Effector memory CD4-positive, alpha-beta T cell (primary cell): ENCODE measurements around the gene LRRC4C.

Experiments
- DNase-seq, 3 donors: peaks; one replicate each; pipeline ENCODE4 v3.0.0-alpha.2; 2020
- H3K27ac ChIP-seq: 2 replicates; pipeline ENCODE4 v1.7.0; 2013; ENCODE audit warnings: mild to moderate bottlenecking, low read length, moderate library complexity; ENCODE audit not compliant: insufficient read depth, poor library complexity, severe bottlenecking
- H3K27me3 ChIP-seq: replicated peaks from 2 replicates; pipeline ENCODE4 v1.7.0; 2013; ENCODE audit warnings: mild to moderate bottlenecking, low read length; ENCODE audit not compliant: insufficient read depth, control insufficient read depth, poor library complexity, severe bottlenecking
- H3K36me3 ChIP-seq: 2 replicates; pipeline ENCODE4 v1.7.0; 2013; ENCODE audit warnings: mild to moderate bottlenecking, low read length, moderate library complexity; ENCODE audit not compliant: control insufficient read depth, insufficient read depth
- H3K4me1 ChIP-seq: 2 replicates; pipeline ENCODE4 v1.7.0; 2013; ENCODE audit warnings: low read length, mild to moderate bottlenecking; ENCODE audit not compliant: control insufficient read depth, insufficient read depth, poor library complexity, severe bottlenecking
- H3K4me3 ChIP-seq: 2 replicates; pipeline ENCODE4 v1.7.0; 2013; ENCODE audit warnings: low read length, low read depth, mild to moderate bottlenecking; ENCODE audit not compliant: insufficient read depth, poor library complexity, severe bottlenecking
- H3K9me3 ChIP-seq: 2 replicates; pipeline ENCODE4 v1.7.0; 2013; ENCODE audit warnings: mild to moderate bottlenecking, low read length, moderate library complexity; ENCODE audit not compliant: control insufficient read depth

The LRRC4C gene

DNA sequence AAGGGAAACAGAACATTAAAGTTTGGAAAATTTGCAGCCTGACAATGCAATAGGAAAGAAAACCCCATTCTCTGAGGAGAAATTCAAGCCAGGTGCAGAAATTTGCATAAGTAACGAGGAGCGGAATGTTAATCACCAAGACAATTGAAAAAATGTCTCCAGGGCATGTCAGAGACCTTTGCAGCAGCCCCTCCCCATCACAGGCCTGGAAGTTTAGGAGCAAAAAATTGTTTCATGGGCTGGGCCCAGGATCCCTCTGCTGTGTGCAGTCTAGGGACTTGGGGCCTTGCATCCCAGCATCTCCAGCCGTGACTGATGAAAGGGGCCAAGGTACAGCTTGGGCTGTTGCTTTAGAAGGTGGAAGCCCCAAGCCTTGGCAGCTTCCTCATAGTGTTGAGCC, 780.2 kb downstream of the LRRC4C start:
- H3K36me3 ChIP-seq: no peaks in the 10 kb centered on the region
- no peaks in the 10 kb centered on the region for H3K4me1 ChIP-seq
- H3K4me3 ChIP-seq: no peak overlapping the region
- no peaks in the 10 kb centered on the region for H3K27me3 ChIP-seq
- no peak overlapping the region for H3K27ac ChIP-seq
- no peaks in the 10 kb centered on the region for H3K9me3 ChIP-seq
- DNase-seq: no peak

DNA sequence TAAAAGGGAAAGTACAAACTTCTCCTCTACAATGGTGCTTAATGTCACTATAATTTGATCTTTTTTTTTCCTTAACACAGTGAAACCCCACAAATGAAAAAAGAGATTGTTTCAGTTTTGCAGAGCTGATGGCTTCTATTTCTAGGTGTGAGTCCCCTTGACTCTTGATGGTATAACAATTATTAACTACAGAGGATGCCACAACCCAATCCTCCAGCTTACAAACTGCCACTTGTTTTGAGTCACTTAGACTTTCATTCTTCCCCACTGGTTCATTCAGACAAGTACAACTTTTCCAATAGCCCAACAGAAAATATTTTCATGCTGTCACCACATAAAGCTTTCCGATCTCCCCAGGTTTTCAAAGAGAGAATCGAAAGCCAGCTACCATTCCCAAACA, 812.2 kb downstream of the LRRC4C start:
- no peak overlapping the region for H3K27ac ChIP-seq
- no peak overlapping the region for H3K4me3 ChIP-seq
- H3K36me3 ChIP-seq: no peaks in the 10 kb centered on the region
- H3K4me1 ChIP-seq: no peaks in the 10 kb centered on the region
- H3K27me3 ChIP-seq: no peaks in the 10 kb centered on the region
- no peak for DNase-seq
- no peaks in the 10 kb centered on the region for H3K9me3 ChIP-seq

DNA sequence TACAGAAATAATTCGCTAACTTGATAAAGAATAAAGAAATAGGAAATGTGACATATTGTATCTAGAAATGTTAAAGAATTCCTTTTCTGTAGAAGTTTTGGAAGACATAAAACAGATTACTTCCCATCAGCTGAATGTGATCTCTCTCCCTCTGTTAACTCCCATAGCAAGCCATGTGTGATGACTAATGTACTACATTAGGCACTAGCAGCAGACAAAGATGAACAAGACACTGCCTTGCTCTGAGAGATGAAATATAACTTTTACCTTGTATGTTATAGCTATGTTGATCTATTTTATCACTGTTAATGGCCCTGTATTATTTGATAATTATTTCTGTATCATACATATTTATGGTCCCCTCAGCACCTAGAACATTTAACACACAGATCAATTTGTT, 817.2 kb downstream of the LRRC4C start:
- Histone ChIP-seq H3K27ac (no peak overlapping the region), H3K4me1 (no peaks in the 10 kb centered on the region), H3K4me3 (no peak overlapping the region), H3K9me3 (no peaks in the 10 kb centered on the region), H3K36me3 (no peaks in the 10 kb centered on the region), H3K27me3 (no peaks in the 10 kb centered on the region)
- no peak for DNase-seq

DNA sequence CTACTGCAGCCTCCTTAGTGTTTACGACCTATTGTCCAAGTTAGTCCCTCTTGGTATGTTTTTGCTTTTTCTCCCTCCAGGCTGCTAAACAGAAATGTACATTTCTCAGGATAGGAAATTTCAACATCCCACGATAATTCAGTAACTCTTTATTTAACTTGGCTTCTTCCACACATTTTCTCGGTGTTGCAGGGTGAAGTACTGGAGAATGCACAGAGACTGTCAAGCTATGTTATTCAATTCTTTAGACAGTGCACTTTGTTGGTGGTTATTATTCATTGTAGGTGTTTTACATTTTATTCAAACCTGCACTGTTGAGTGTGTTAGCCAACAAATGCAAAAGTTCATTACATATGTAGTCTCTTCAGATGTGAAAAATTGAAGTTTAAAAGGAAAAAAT, 839.8 kb downstream of the LRRC4C start:
- Histone ChIP-seq H3K4me3 (no peak overlapping the region), H3K27ac (no peak overlapping the region), H3K4me1 (no peaks in the 10 kb centered on the region), H3K36me3 (no peaks in the 10 kb centered on the region), H3K9me3 (no peaks in the 10 kb centered on the region), H3K27me3 (no peaks in the 10 kb centered on the region)
- DNase-seq: no peak

DNA sequence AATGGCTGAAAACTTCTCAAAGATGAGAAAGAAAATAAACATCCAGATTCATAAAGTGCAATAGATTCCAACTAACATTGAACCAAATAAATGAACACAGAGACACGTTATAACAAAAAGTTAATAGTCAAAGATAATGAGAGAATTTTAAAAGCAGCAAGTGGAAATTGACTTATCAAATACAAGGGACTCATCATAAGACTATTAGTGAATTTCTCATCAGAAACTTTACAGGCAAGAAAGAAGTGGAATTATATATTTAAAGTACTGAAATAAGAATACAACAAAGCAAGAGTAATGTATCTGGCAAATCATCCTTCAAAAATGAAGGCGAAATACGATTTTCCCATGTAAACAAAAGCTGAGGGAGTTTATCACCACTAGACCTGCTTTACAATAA, 852.7 kb downstream of the LRRC4C start:
- H3K27ac ChIP-seq: no peak overlapping the region
- no peak overlapping the region for H3K4me3 ChIP-seq
- H3K4me1 ChIP-seq: no peaks in the 10 kb centered on the region
- H3K36me3 ChIP-seq: no peaks in the 10 kb centered on the region
- peaks cover 5% of the 10 kb centered on the region for H3K9me3 ChIP-seq
- no peak for DNase-seq
- H3K27me3 ChIP-seq: no peaks in the 10 kb centered on the region

DNA sequence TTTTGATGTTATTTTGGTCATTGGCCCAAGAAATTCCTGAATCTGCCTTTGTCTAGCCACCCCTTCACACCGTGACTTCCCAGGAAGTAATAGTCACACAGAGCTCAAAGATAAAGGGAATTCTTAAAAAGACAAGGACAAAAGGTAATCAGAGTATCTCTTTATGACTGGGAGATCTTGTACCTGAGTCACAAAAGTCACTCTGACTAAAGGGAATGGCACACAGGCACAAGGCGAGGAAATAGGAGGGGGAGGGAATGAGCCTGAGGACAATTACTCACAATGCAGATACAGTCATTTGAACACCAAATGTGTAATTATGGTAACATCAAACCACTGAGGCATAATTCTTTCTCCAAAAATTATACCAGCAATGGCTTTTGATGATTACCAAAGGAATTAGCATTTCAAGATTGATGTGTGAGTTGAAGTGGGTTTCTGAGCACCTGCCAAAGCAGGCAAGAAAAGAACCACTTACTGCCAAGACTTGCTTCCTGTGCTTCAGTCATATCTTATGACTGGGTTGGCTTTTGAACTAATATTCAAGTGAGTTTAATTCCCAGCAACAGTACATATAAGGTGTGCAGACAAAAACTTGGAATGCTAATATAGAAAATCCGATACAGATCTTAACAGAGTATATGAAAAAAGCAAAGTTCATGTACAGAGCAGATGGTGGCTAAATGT, 856.4 kb downstream of the LRRC4C start:
- Histone ChIP-seq H3K9me3 (peaks cover 5% of the 10 kb centered on the region), H3K27me3 (no peaks in the 10 kb centered on the region), H3K4me3 (no peak overlapping the region), H3K36me3 (no peaks in the 10 kb centered on the region), H3K4me1 (no peaks in the 10 kb centered on the region), H3K27ac (no peak overlapping the region)
- DNase-seq: no peak

DNA sequence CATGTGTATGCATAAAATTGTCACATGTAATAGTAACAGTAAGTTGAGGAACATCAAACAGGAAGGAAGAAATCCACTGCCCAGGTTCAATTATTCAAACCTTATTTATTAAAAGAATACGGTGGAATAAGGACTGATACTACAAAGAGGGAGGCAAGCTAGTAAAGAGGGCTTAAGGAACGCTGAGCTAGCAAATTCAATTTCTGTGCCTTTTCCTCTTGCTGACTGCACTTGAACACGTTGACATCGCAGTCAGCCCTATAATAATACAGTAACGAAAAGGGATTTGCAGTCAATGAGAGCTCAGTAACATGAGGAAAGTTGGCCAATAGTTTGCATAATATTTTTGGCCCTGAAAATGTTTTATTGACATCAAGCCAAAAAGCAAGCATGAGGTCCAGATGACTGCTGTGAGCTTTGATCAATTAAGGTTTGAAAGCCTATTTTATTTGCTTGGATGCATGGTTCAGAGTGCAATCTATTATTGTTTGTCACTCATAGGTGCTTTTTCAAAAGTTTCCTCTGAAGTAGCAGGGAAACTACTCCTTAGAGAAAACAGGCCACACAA, 861.8 kb downstream of the LRRC4C start:
- Histone ChIP-seq H3K4me1 (no peaks in the 10 kb centered on the region), H3K27me3 (no peaks in the 10 kb centered on the region), H3K27ac (no peak overlapping the region), H3K36me3 (no peaks in the 10 kb centered on the region), H3K4me3 (no peak overlapping the region), H3K9me3 (no peaks in the 10 kb centered on the region)
- DNase-seq: no peak

DNA sequence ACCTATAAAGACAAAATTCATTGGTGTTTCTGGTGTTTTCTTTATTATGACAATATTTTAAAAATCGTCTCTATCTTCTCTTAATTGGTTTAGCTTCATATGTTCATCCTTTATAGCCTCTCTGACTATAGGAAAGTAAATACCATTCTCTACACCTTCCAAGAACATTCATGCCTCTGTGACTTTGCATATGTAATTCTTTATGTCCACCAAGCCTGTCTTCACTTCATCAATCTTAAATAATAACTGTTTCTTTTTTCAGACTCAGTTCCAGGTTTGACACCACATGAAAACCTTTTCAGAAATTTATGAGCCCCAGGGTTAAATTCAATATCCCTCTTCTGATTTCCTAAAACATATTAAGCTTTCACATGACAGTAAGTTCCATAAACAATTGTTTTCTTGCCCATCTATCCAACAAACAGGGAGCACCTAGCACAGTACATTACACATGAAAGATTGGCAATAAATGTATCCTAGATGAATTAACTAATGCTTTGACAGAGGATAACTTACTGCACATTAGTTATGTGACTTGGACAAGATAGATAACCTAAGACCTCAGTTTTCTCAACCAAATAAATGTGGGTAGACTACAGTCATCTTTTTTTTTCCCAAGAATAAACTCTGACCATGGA, 886.1 kb downstream of the LRRC4C start:
- DNase-seq: no peak
- H3K27me3 ChIP-seq: no peaks in the 10 kb centered on the region
- H3K27ac ChIP-seq: no peak overlapping the region
- H3K4me3 ChIP-seq: no peak overlapping the region
- H3K9me3 ChIP-seq: no peaks in the 10 kb centered on the region
- no peaks in the 10 kb centered on the region for H3K36me3 ChIP-seq
- H3K4me1 ChIP-seq: no peaks in the 10 kb centered on the region

DNA sequence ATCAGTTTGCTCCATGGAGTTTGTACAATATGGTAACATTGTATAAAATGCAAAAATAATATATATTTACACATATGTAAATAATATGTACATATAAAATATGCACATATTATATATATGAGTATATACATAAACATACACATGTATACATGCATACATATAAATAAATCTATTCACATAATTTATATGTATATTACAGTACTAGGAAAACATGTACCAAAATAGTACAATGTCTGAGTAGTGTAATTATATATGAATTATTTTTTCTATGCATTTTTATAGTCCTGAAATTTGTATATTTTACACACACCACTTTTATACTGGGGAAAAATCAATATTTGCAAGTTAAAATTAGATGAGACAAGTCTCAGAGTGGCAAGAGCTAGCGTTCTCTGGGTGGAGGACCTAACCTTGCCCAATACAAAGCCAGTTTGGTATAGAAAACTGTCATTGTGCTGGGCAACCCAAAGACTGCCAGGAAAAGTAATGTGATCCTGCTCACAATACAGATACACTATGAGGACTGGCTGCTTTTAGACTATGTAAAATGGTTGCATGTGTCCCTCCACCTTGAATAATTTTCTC, 889.4 kb downstream of the LRRC4C start:
- no peak for DNase-seq
- no peak overlapping the region for H3K27ac ChIP-seq
- no peak overlapping the region for H3K4me3 ChIP-seq

DNA sequence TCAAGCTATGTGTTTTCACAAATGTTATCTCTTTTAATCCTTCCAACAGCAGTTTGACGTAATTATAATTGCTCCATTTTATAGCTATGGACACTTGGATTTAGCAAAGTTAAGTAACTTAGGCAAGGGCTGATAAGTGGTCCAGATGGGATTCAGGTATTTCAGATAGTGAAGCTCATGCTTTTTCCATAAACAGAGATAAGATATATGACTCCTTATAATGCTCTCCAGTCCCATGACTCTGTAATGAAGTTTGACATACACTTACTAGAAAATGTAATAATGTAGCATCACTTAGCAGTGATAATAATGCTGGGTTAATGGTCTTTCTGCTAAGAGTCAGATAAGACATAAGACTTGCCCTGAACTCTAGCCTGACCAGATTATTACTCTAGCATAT, 892.1 kb downstream of the LRRC4C start:
- Histone ChIP-seq H3K27me3 (no peaks in the 10 kb centered on the region), H3K9me3 (no peaks in the 10 kb centered on the region), H3K4me3 (no peak overlapping the region), H3K27ac (no peak overlapping the region), H3K36me3 (no peaks in the 10 kb centered on the region), H3K4me1 (no peaks in the 10 kb centered on the region)
- no peak for DNase-seq

More for the DNA sequence above, 889.4 kb downstream of the LRRC4C start:
- Histone ChIP-seq H3K4me1 (no peaks in the 10 kb centered on the region), H3K27me3 (no peaks in the 10 kb centered on the region), H3K36me3 (no peaks in the 10 kb centered on the region), H3K9me3 (no peaks in the 10 kb centered on the region)
